ENCODE data around the gene HLA-F.
A peak's percentile ranks its signal among the peaks of the same experiment; 100 is the strongest.

The HLA-F gene

GRCh38 chr6:29746846-29747687 is 23.8 kb downstream of the HLA-F start:
- TF ChIP-seq TAF1 (IDR thresholded peaks at IDR 0.05; ENCODE audit: borderline replicate concordance, insufficient read depth, low read length), result no peak
- no peak for TF ChIP-seq FOXP2 (optimal IDR thresholded peaks at IDR 0.05; ENCODE audit: borderline replicate concordance, extremely low read depth, extremely low read length, insufficient read depth)
- no peak for TF ChIP-seq POLR2AphosphoS5 (IDR thresholded peaks at IDR 0.05; ENCODE audit: low read depth, low read length)
- no peak for TF ChIP-seq SIN3A (IDR thresholded peaks at IDR 0.05; ENCODE audit: borderline replicate concordance, insufficient read depth, low read length)
- no peak for TF ChIP-seq REST (IDR thresholded peaks at IDR 0.05; ENCODE audit: insufficient read depth in 1 of 2, low read depth in 2 of 2, low read length in 2 of 2)

- TF ChIP-seq POLR2AphosphoS5 (IDR thresholded peaks at IDR 0.05; ENCODE audit: low read depth, low read length) (no peak), FOXP2 (optimal IDR thresholded peaks at IDR 0.05; ENCODE audit: borderline replicate concordance, extremely low read depth, extremely low read length, insufficient read depth) (no peak)
Measured at GRCh38 chr6:29747688-29748250, 24.5 kb downstream of the HLA-F start.

- TF ChIP-seq TAF1 (IDR thresholded peaks at IDR 0.05; ENCODE audit: borderline replicate concordance, insufficient read depth, low read length) (peak; percentile 46; the same call in 1 of the 2 replicates), FOXP2 (optimal IDR thresholded peaks at IDR 0.05; ENCODE audit: borderline replicate concordance, extremely low read depth, extremely low read length, insufficient read depth) (peak; percentile 29), REST (IDR thresholded peaks at IDR 0.05; ENCODE audit: insufficient read depth in 1 of 2, low read depth in 2 of 2, low read length in 2 of 2) (no peak), POLR2AphosphoS5 (IDR thresholded peaks at IDR 0.05; ENCODE audit: low read depth, low read length) (peak; percentile 59), SIN3A (IDR thresholded peaks at IDR 0.05; ENCODE audit: borderline replicate concordance, insufficient read depth, low read length) (0 out of 2 replicates have a peak, but pooled peaks have one; percentile 58)
Measured at GRCh38 chr6:29748391-29749307, 25.4 kb downstream of the HLA-F start.

- no peak for TF ChIP-seq FOXP2 (optimal IDR thresholded peaks at IDR 0.05; ENCODE audit: borderline replicate concordance, extremely low read depth, extremely low read length, insufficient read depth)
- TF ChIP-seq SIN3A (IDR thresholded peaks at IDR 0.05; ENCODE audit: borderline replicate concordance, insufficient read depth, low read length), result no peak
- TF ChIP-seq REST (IDR thresholded peaks at IDR 0.05; ENCODE audit: insufficient read depth in 1 of 2, low read depth in 2 of 2, low read length in 2 of 2), result no peak
- no peak for TF ChIP-seq TAF1 (IDR thresholded peaks at IDR 0.05; ENCODE audit: borderline replicate concordance, insufficient read depth, low read length)
- TF ChIP-seq POLR2AphosphoS5 (IDR thresholded peaks at IDR 0.05; ENCODE audit: low read depth, low read length), result no peak
Measured at GRCh38 chr6:29749308-29749662, 26.1 kb downstream of the HLA-F start.

GRCh38 chr6:29749668-29750067 is 26.4 kb downstream of the HLA-F start:
- TF ChIP-seq TAF1 (IDR thresholded peaks at IDR 0.05; ENCODE audit: borderline replicate concordance, insufficient read depth, low read length) (no peak), FOXP2 (optimal IDR thresholded peaks at IDR 0.05; ENCODE audit: borderline replicate concordance, extremely low read depth, extremely low read length, insufficient read depth) (no peak), SIN3A (IDR thresholded peaks at IDR 0.05; ENCODE audit: borderline replicate concordance, insufficient read depth, low read length) (no peak), POLR2AphosphoS5 (IDR thresholded peaks at IDR 0.05; ENCODE audit: low read depth, low read length) (no peak), REST (IDR thresholded peaks at IDR 0.05; ENCODE audit: insufficient read depth in 1 of 2, low read depth in 2 of 2, low read length in 2 of 2) (no peak)
